Neural cell (in vitro differentiated cells): ENCODE measurements around the gene CLCNKA.

ENCODE experiments used
- CTCF ChIP-seq: fragments of 450-650 bp; IDR thresholded peaks from 2 replicates; pipeline ENCODE4 v1.5.1; 2014; ENCODE audit warnings: antibody characterized with exemption, mild to moderate bottlenecking, moderate library complexity; ENCODE audit not compliant: poor library complexity, severe bottlenecking
- RAD21 ChIP-seq: fragments of 450-650 bp; conservative IDR thresholded peaks from 2 replicates; pipeline ENCODE4 v1.6.1; 2014; ENCODE audit warnings: antibody characterized with exemption, mild to moderate bottlenecking, moderate library complexity

- TF ChIP-seq CTCF (no peak), RAD21 (no peak)
Observed at GRCh38 chr1:16006010-16006409, 15.8 kb upstream of the CLCNKA start.
